ENCODE results near the gene KIAA1671.

The KIAA1671 gene

GRCh38 chr22:25068707-25069106, 116.2 kb downstream of the KIAA1671 start:
- ATAC-seq (peak; percentile 32), DNase-seq (peak; percentile 54)

DNA sequence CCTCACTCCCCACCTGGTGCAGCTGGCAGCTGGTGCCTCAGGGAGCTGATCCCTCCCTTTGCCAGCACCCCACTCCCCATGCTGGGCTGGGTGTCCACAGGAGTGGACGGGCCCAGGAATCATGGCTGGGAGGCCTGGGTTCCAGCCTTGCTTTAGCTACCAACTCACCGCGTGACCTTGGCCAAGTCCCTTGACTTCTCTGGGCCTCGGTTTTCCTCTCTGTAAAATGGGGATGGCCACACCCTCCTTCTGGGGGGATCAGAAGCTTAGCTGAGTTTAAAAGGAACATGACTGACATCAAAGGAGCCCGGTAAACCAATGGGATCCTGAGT, 116.9 kb downstream of the KIAA1671 start:
- DNase-seq = no peak
- ATAC-seq = no peak

DNA sequence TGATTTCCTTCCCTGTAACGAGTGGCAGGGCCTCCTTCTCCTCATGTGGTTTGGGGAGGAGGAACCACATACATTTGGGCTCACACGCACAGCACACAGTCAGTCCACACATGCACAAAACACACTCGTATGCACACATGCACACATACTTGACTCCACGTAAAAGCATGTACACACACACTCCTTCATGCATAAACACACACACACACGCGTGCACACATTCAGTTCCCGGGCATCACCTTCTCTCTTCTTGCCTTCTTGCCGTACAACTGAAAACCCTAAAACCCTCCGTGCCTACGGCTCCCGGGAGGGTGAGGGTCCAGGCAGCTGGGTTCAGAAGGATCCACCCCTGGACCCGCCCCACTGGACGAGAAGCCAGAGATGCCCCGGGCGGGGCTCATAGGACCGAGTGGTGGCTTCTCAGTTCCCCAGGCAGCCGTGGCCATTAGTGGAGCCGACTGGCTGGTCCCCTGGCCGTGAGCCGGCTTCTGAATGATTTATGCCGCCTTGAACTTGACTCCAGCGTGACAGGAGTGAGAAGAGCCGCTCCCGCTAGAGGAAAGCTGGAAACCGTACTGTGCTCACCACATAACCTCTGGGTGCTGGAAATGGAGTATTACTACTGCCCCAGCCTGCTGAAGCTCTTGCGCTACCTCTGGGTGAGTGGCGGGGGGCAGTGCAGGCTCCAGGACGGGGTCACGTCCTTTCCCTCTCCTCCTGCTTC, 117.4 kb downstream of the KIAA1671 start:
- no peak for ATAC-seq
- DNase-seq = peak; percentile 30

DNA sequence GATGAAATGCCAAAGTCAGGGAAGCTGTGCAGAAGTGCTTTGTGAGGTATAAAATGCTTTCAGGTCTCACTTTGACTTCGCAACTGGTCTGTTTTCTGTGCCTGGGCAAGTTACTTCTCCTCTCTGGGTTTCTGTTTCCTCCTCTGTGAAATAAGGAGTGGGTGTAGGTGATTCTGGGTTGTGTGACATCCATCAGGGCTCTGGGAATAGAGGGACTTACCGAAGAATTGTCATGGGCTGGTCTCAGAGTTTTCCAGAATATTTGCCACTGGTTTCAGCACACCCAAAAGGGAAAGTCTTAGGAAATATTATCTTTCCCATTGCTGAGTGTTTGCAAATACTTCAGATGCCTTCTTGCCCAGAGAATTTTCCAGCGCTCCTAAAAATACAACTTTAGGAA, 118.4 kb downstream of the KIAA1671 start:
- ATAC-seq (no peak), DNase-seq (no peak)

- ATAC-seq = no peak
- no peak for DNase-seq
Measured at GRCh38 chr22:25071720-25072119, 119.2 kb downstream of the KIAA1671 start.

DNA sequence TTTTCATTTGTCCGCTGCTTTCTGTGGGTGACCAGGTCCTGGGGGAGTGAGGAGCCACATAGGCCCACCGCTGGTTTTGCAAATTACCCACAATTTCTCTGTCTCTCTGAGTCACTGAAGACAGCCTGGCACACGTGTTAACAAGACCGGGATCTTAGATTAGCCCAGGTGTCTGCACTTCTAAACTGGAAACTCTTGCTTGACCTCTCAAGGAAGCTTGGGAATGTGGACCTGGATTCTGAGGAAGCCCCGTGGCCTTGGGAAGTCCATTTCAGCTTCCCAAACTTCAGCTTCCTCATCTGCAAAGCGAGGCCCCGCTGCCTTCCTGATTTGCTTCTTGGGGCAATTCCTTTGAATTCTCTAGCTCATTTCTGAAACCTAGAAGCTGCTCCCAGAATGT, 119.9 kb downstream of the KIAA1671 start:
- ATAC-seq (no peak), DNase-seq (peak; percentile 42)

- DNase-seq (peak; percentile 72), ATAC-seq (peak; percentile 84)
Measured at GRCh38 chr22:25076336-25076735, 123.8 kb downstream of the KIAA1671 start.

GRCh38 chr22:25077056-25077455, 124.5 kb downstream of the KIAA1671 start:
- no peak for ATAC-seq

GRCh38 chr22:25077964-25078363, 125.4 kb downstream of the KIAA1671 start:
- ATAC-seq (no peak), DNase-seq (no peak)

More at GRCh38 chr22:25077056-25077455, 124.5 kb downstream of the KIAA1671 start:
- DNase-seq = no peak

DNA sequence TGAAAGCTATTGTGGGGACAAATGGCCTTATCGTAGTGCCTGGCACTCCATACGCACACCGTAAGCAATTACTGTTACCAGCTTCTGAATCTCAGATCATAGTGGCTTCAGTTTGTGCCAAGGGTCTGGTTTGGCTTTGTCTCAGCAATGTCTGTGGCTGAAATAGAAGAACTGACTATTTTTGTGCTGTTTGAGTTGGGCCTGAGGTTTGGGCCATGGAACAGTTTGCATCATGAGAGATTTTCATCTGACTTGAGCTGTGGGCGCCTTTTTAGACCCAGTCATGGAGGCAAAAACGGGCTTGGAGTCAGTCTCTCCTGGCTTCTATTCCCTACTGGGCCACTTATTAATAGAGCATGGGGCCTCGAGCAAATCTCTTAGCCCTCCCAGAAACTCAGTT, 126.1 kb downstream of the KIAA1671 start:
- ATAC-seq (no peak), DNase-seq (no peak)

GRCh38 chr22:25080855-25081254, 128.3 kb downstream of the KIAA1671 start:
- DNase-seq (no peak), ATAC-seq (no peak)

DNA sequence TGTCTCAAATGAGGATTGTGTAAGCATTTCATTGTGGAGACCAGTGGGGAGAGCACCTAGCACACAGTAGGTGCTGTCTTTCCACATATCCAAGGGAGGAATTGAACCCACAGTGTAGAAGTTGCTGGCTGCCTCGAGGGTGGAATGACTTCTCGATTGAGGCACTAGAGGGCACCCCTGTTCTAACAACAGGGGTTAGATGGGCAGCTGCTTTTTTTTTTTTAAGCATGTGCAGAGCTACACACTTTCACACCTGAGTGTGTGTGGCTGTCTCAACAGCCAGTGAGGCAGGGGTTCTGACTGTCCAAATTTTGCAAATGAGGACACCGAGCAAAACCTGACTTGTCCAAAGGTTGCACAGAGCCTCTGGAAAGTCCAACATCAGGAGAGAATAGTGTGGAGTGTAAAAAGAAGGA, 128.9 kb downstream of the KIAA1671 start:
- ATAC-seq (no peak), DNase-seq (peak; percentile 63)

DNA sequence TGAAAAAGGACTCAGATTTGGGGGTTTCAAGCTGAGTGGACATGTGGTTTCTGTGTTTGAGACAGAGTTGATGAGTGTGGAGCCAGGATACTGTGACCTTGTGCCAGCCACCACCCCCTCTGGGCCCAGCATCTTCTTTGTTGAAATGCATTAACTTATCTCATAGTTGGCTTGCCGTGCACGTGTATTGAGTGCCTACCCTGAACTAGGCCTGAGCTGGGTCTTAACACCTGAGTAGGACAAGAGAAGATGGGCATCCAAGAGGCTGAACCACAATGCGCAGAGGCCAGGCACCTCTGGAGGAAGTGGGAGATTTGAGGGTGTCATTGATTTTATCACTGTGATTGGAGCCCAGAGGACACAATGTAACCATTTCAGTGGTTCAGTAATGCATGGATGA, 129.6 kb downstream of the KIAA1671 start:
- DNase-seq = no peak
- no peak for ATAC-seq

- no peak for DNase-seq
- no peak for ATAC-seq
Measured at GRCh38 chr22:25083056-25083806, 130.7 kb downstream of the KIAA1671 start.

- DNase-seq (no peak), ATAC-seq (no peak)
Measured at GRCh38 chr22:25083807-25084200, 131.3 kb downstream of the KIAA1671 start.

DNA sequence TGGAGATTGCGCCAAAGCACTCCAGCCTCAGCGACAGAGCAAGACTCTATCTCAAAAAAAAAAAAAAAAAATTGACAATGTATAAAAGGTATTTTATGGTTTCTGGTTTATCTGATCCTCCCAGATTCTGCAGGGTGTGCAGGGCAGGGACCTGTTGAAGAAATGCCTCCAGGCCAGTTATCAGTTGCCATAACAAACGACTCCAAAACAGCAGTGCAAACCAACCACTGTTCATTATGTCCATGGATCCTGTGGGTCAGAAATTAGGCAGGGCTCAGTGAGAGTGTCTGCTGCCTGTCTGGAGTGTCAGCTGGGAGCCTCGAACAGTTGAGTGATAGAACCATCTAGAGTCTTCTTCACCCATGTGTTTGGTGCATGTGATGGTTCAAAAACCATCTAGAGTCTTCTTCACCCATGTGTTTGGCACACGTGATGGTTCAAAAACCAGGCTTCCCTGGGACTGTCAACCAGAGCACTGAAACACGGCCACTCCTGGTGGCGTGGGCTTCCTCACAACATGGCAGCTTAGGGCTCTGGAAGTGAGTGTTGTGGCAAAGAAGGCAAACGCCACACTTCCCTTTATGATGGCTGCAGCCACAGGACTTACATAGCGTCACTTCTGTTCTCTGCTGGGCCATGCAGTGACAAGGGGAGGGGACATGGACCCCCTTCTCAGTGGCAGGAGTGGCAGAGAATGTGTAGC, 132.0 kb downstream of the KIAA1671 start:
- ATAC-seq (no peak), DNase-seq (no peak)

DNA sequence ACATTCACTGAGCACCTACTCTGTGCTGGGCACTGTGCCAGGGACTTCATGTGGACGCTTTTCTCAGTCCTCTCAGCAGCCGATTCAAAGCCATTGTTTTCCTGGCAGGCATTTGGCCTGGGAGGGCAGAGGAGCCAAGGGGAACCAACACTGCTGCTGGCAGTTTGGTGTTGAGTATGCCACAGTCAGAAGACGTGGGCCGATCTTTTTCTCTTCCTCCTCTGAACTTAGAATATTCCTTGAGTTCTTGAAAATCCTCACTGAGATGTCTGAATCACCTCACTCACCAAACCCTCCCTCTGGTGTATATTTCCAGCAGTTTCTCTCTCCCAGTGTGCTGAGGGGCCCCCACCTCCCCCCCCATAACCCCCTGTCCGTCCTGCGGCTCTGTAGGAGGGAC, 132.6 kb downstream of the KIAA1671 start:
- ATAC-seq (no peak), DNase-seq (no peak)

- no peak for DNase-seq
- peak; percentile 94 for ATAC-seq
Measured at GRCh38 chr22:25085930-25086901, 133.7 kb downstream of the KIAA1671 start.

- DNase-seq = no peak
- ATAC-seq = no peak
Measured at GRCh38 chr22:25086902-25087282, 134.4 kb downstream of the KIAA1671 start.

DNA sequence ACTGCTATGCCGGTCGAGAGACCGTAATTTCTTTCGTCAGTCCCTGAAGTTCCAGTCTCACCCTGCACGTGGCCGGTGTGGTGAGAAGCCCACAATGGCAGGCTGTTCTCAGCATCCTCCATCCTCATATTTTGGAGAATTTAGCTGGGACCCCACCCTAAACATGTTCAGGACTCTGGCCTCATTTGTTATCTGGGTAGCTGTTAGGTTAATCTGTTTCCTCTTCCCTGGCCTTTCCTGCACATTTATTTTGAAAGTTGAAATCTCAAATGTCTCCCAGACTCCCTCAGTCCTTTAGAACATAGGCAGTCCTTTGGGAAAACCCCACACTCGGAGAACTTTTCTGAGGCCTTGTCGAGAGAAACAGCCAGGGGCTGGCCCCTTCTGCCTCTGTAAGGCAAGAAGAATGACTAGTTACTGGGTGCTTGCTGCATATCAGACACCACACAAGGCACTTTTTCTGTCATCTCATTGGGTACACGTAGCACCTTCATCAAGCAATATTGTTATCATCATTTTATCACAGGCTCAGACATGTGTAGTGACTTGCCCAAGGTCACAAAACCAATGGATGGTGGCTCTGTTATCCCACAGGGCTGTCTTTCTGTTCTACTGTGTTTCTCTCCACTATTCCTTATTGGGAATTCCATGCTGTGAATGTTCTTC, 137.8 kb downstream of the KIAA1671 start:
- DNase-seq (no peak), ATAC-seq (no peak)

DNA sequence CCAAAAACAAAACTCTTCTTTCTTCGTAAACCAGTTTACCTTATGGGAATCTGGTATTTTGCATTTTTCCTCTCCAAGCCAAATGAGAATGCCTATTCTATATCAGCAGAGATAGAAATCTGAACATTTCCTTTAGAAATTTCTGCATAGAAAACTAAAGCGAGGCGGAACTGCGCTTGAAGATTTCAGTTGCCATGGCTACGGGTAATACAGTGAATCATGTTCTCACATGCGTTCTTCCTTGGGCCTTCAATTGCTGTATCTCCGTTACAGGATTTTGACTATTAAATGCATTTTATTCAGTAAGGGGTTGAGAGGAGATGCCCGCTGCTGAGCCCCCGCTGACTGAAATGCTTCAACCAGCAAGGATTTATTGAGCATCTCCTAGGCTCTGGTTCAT, 138.9 kb downstream of the KIAA1671 start:
- DNase-seq (no peak), ATAC-seq (no peak)

DNA sequence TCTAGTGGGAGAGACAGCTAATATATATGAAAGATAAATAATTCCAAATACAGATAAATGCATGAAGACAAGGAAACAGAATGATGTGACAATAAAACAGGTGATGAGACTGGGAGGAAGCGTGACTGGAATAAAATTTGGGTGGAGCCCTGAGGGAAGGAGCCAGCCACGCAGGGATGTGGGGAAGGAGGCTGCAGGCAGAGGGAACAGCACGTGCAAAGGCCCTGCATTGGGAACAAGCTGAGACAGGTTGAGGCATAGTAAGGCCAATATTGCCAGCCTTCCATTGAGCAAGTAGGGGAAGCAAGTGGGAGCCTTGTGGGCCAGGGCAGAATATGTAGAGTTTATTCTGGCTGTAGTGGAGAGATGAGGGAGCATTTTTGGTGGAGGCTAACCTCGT, 139.6 kb downstream of the KIAA1671 start:
- ATAC-seq (no peak), DNase-seq (no peak)

All from stimulated activated naive CD8-positive, alpha-beta T cell treated with anti-CD3 and anti-CD28 coated beads, Interleukin-15, Interleukin-2, amounts not matched to agents 100 U/mL and 50 U/mL, for 24 hours (primary cell).